ENCODE results near the gene CAMK4.

- TF ChIP-seq CTCF (IDR thresholded peaks at IDR 0.05), result no peak
- TF ChIP-seq POLR2A (IDR thresholded peaks at IDR 0.05), result no peak
Measured at GRCh38 chr5:111407562-111407961, 183.4 kb downstream of the CAMK4 start.
